ENCODE measurements around the gene ANKS4B.

ANKS4B gene

GRCh38 chr16:21239646-21240045 is 6.1 kb downstream of the ANKS4B start:
- Histone ChIP-seq H3K9me3 (ENCODE audit: control insufficient read depth, insufficient read depth, low read depth, low read length) (no peaks in the 10 kb centered on the region), H3K36me3 (ENCODE audit: control insufficient read depth in 2 of 2, insufficient read depth in 1 of 2, low read length in 2 of 2) (no peaks in the 10 kb centered on the region), H3K4me3 (ENCODE audit: low read depth, low read length) (no peak overlapping the region), H3K4me1 (ENCODE audit: control insufficient read depth, insufficient read depth, low read length) (no peaks in the 10 kb centered on the region), H3K27ac (ENCODE audit: extremely low read depth, low read depth, low read length) (no peak overlapping the region)
- no peak for TF ChIP-seq ZNF501 (tag by site-specific recombination; IDR thresholded peaks at IDR 0.05)
- no peak for TF ChIP-seq RBAK (tag by site-specific recombination; IDR thresholded peaks at IDR 0.05)
- no peak for TF ChIP-seq ZNF221 (tag by site-specific recombination; IDR thresholded peaks at IDR 0.05; ENCODE audit: borderline replicate concordance)
- no peak for TF ChIP-seq EGR2 (tag by site-specific recombination; IDR thresholded peaks at IDR 0.05; ENCODE audit: low read depth)
- TF ChIP-seq KLF1 (tag by site-specific recombination; IDR thresholded peaks at IDR 0.05), result no peak
- no peak for TF ChIP-seq SETDB1 (IDR thresholded peaks at IDR 0.05; ENCODE audit: insufficient read length, low read length)
- no peak for TF ChIP-seq ZNF654 (tag by site-specific recombination; IDR thresholded peaks at IDR 0.05; ENCODE audit: low read depth)
- TF ChIP-seq WT1 (tag by site-specific recombination; IDR thresholded peaks at IDR 0.05), result no peak
- TF ChIP-seq ZSCAN30 (tag by site-specific recombination; IDR thresholded peaks at IDR 0.05), result no peak
- ChIA-PET POLR2A (no interaction called here), CTCF (interaction anchor here (0.6 to 1.6 kb wide), 2 partner anchors 40 to 51 kb away, joined by 4 read pairs; no protein-coding TSS in a partner anchor)

GRCh38 chr16:21242756-21243155 is 9.3 kb downstream of the ANKS4B start:
- H3K4me1 ChIP-seq (ENCODE audit: control insufficient read depth, insufficient read depth, low read length), result no peaks in the 10 kb centered on the region
- CTCF ChIA-PET, result interaction anchor here (0.6 to 0.7 kb wide), 3 partner anchors 46 to 1394 kb away, joined by 3 to 4 read pairs (median 3); no protein-coding TSS in a partner anchor
- no peaks in the 10 kb centered on the region for H3K9me3 ChIP-seq (ENCODE audit: control insufficient read depth, insufficient read depth, low read depth, low read length)
- POLR2A ChIA-PET, result no interaction called here
- H3K27ac ChIP-seq (ENCODE audit: extremely low read depth, low read depth, low read length), result no peak overlapping the region
- no peak overlapping the region for H3K4me3 ChIP-seq (ENCODE audit: low read depth, low read length)
- TF ChIP-seq ZNF654 (tag by site-specific recombination; IDR thresholded peaks at IDR 0.05; ENCODE audit: low read depth), result no peak
- no peak for TF ChIP-seq SP3 (tag by site-specific recombination; IDR thresholded peaks at IDR 0.05)
- no peak for TF ChIP-seq ZNF266 (tag by site-specific recombination; IDR thresholded peaks at IDR 0.05; ENCODE audit: low read depth)
- TF ChIP-seq MEIS1 (CRISPR knock-in tag; IDR thresholded peaks at IDR 0.05; ENCODE audit: borderline replicate concordance), result no peak
- TF ChIP-seq ZEB2 (tag by site-specific recombination; IDR thresholded peaks at IDR 0.05), result no peak
- TF ChIP-seq ZNF292 (tag by site-specific recombination; IDR thresholded peaks at IDR 0.05; ENCODE audit: borderline replicate concordance, low read depth), result no peak
- no peak for TF ChIP-seq ZBTB6 (tag by site-specific recombination; IDR thresholded peaks at IDR 0.05)
- no peak for TF ChIP-seq ZNF433 (tag by site-specific recombination; IDR thresholded peaks at IDR 0.05; ENCODE audit: low read depth)
- TF ChIP-seq ZSCAN30 (tag by site-specific recombination; IDR thresholded peaks at IDR 0.05), result no peak
- no peak for TF ChIP-seq ZNF791 (tag by site-specific recombination; IDR thresholded peaks at IDR 0.05)
- no peak for TF ChIP-seq ZNF416 (tag by site-specific recombination; IDR thresholded peaks at IDR 0.05)
- no peak for TF ChIP-seq ZFP69B (tag by site-specific recombination; IDR thresholded peaks at IDR 0.05)
- no peak for TF ChIP-seq ZNF280D (tag by site-specific recombination; IDR thresholded peaks at IDR 0.05)
- TF ChIP-seq ELK4 (IDR thresholded peaks at IDR 0.05; ENCODE audit: borderline replicate concordance, low read depth, low read length), result no peak
- no peak for TF ChIP-seq ZNF670 (tag by site-specific recombination; IDR thresholded peaks at IDR 0.05; ENCODE audit: low read depth)
- no peak for TF ChIP-seq PRDM10 (tag by site-specific recombination; IDR thresholded peaks at IDR 0.05)
- H3K36me3 ChIP-seq (ENCODE audit: control insufficient read depth in 2 of 2, insufficient read depth in 1 of 2, low read length in 2 of 2), result no peaks in the 10 kb centered on the region

Measured in HEK293 (cell line).